T47D (cell line): ENCODE measurements around the gene ARID3C.
A peak's percentile ranks its signal among the peaks of the same experiment; 100 is the strongest.

Experiments
- DNase-seq, 2 experiments: peaks; one replicate each; pipeline versions ENCODE4 v3.0.0 to v3.0.0-alpha.2; 2011 to 2012; ENCODE audit warnings: low read depth in 1 of 2, low spot score in 1 of 2
- JUND ChIP-seq: IDR thresholded peaks from 2 replicates; pipeline ENCODE4 v1.6.1; 2012; ENCODE audit warnings: low read depth
- in situ Hi-C: cut with HindIII; loops from 2 replicates; pipeline ENCODE4 v1.10.0; 2016; ENCODE audit warnings: low sequenced_read_pairs, low pct_unique_long_range_greater_than_20kb

ARID3C gene

GRCh38 chr9:34630402-34631154, 1.7 kb upstream of the ARID3C start:
- in situ Hi-C loops, result no loop called here
- peak in 1 of 2 experiments; percentile 28 for DNase-seq
- no peak for TF ChIP-seq JUND

- in situ Hi-C loops, result no loop called here
- no peak for DNase-seq
- TF ChIP-seq JUND, result no peak
Observed at GRCh38 chr9:34629491-34629808, 584 bp upstream of the ARID3C start.

GRCh38 chr9:34627716-34628655, 880 bp downstream of the ARID3C start:
- in situ Hi-C loops, result no loop called here
- TF ChIP-seq JUND, result no peak
- no peak for DNase-seq

GRCh38 chr9:34625186-34625486, 3.7 kb downstream of the ARID3C start:
- no peak for DNase-seq
- in situ Hi-C loops, result no loop called here
- no peak for TF ChIP-seq JUND

- in situ Hi-C loops, result no loop called here
- no peak for DNase-seq
Observed at GRCh38 chr9:34624475-34625185, 4.2 kb downstream of the ARID3C start.

GRCh38 chr9:34623374-34624235, 5.3 kb downstream of the ARID3C start:
- no peak for TF ChIP-seq JUND
- in situ Hi-C loops, result no loop called here
- no peak for DNase-seq

More at GRCh38 chr9:34624475-34625185, 4.2 kb downstream of the ARID3C start:
- no peak for TF ChIP-seq JUND

- in situ Hi-C loops, result no loop called here
- DNase-seq, result peak; percentile 82 to 92
- no peak for TF ChIP-seq JUND
Observed at GRCh38 chr9:34620061-34620994, 8.5 kb downstream of the ARID3C start, which contains the start of gene DCTN3. DCTN3 (minus strand) TSS chr9:34620495; CDS start chr9:34620464, 31 bp downstream.

GRCh38 chr9:34615132-34615531, 13.7 kb downstream of the ARID3C start:
- TF ChIP-seq JUND, result no peak
- in situ Hi-C loops, result no loop called here
- DNase-seq, result no peak

GRCh38 chr9:34612788-34613390, 16.0 kb downstream of the ARID3C start:
- peak; percentile 47 to 83 for DNase-seq
- TF ChIP-seq JUND, result no peak
- in situ Hi-C loops, result no loop called here

GRCh38 chr9:34611811-34612787, 16.8 kb downstream of the ARID3C start, which contains the start of gene RPP25L:
RPP25L (minus strand) TSS chr9:34612097; CDS start chr9:34611296, 801 bp downstream.
- DNase-seq, result peak; percentile 67 to 84
- TF ChIP-seq JUND, result no peak; the same call in 1 of the 2 replicates
- in situ Hi-C loops, result no loop called here
